Sigmoid colon (tissue), 7 donors: ENCODE results near the gene EEF1A2. TPM values are rescaled to one million over a fixed set of nuclear protein-coding genes. Genes with fewer than 3 reads are reported as not detected.
"Not testable (repeated sequence)": the region's sequence is repeated elsewhere in the genome, so short reads cannot be mapped to it uniquely, and the experiment has no call there.

ENCODE experiments used
- DNase-seq: peaks from one replicate; pipeline ENCODE4 v3.0.0-alpha.2; 2019
- H3K27ac ChIP-seq, 4 donors: fragments of 200-600 bp; sonication (generic); one replicate each; pipeline ENCODE4 v1.5.1; 2016 to 2019; ENCODE audit warnings: mild to moderate bottlenecking in 1 of 4
- H3K27me3 ChIP-seq, 3 donors: fragments of 200-600 bp; sonication (generic); one replicate each; pipeline ENCODE4 v1.5.1; 2019; ENCODE audit warnings: mild to moderate bottlenecking in 1 of 3
- H3K36me3 ChIP-seq, 4 donors: fragments of 200-600 bp; sonication (generic); one replicate each; pipeline ENCODE4 v1.5.1; 2016 to 2019
- H3K4me1 ChIP-seq, 4 donors: fragments of 200-600 bp; sonication (generic); one replicate each; pipeline ENCODE4 v1.5.1; 2017 to 2019
- H3K4me3 ChIP-seq, 4 donors: fragments of 200-600 bp; sonication (generic); one replicate each; pipeline ENCODE4 v1.5.1; 2017 to 2019; ENCODE audit warnings: mild to moderate bottlenecking in 2 of 4, moderate library complexity in 1 of 4
- H3K9me3 ChIP-seq, 4 donors: fragments of 200-600 bp in 3 of 4; sonication (generic) in 3 of 4; one replicate each; pipeline versions ENCODE4 v1.5.1 to v1.6.1; 2013 to 2019
- CTCF ChIP-seq, 4 experiments: fragments of 450-650 bp in 3 of 4; fragments of 200-600 bp in 1 of 4; IDR thresholded peaks; one replicate each; pipeline ENCODE4 v1.5.1; 2016 to 2019; ENCODE audit warnings: antibody characterized with exemption in 4 of 4, mild to moderate bottlenecking in 3 of 4, moderate library complexity in 2 of 4
- EP300 ChIP-seq, 4 donors: sonication (generic); formaldehyde crosslinking; IDR thresholded peaks; one replicate each; pipeline ENCODE4 v1.6.1; 2017; ENCODE audit warnings: antibody characterized with exemption in 4 of 4
- POLR2A ChIP-seq, 2 donors: fragments of 450-650 bp; IDR thresholded peaks; one replicate each; pipeline ENCODE4 v1.6.1; 2016; ENCODE audit warnings: antibody characterized with exemption in 2 of 2, mild to moderate bottlenecking in 2 of 2, moderate library complexity in 2 of 2
- POLR2AphosphoS5 ChIP-seq, 4 donors: sonication (generic); formaldehyde crosslinking; IDR thresholded peaks; one replicate each; pipeline ENCODE4 v1.6.1; 2017; ENCODE audit warnings: antibody characterized with exemption in 4 of 4
- WGBS, 2 donors: extraction: QIAGEN DNeasy Blood & Tissue Kit; methylation state at CpG; one replicate each; pipeline ENCODE4 v1.1.7; 2013; 5-methylcytosine and 5-hydroxymethylcytosine counted together
- intact Hi-C: fragments of 100-400 bp; cut with DNase I; formaldehyde crosslinking; loops from one replicate; pipeline ENCODE4 v1.15.1; 2023
- polyA plus RNA-seq, 3 donors: library from polyadenylated mRNA; stranded (reverse); fragments of 200-250 nt; gene quantifications; one replicate each; pipeline ENCODE4 v1.2.3, GENCODE V29; 2013
- total RNA-seq, 4 donors: library from RNA; depleted of rRNA; stranded (reverse); fragments of >200 nt; gene quantifications; one replicate each; pipeline ENCODE4 v1.1.0, GENCODE V29; 2016
- donor health status: healthy with polysubstance abuse.
- donor health status: Bipolar disorder and iron deficiency.
- donor health status: healthy.

Gene EEF1A2
- total and polyA plus RNA-seq, 7 donors: 2.8 to 14.3 (median 7.8) TPM

GRCh38 chr20:63518351-63518861 lies 19.5 kb upstream of the EEF1A2 start:
- no peak for TF ChIP-seq EP300 (IDR thresholded peaks at IDR 0.05)
- TF ChIP-seq CTCF (IDR thresholded peaks at IDR 0.05): no peak
- TF ChIP-seq POLR2A (IDR thresholded peaks at IDR 0.05): no peak
- TF ChIP-seq POLR2AphosphoS5 (IDR thresholded peaks at IDR 0.05): no peak
- peaks cover 0 to 36% (median 28%) of the 10 kb centered on the region in 4 donors for H3K4me1 ChIP-seq
- DNase-seq: no peak
- intact Hi-C loops: no loop called here
- peaks cover 0 to 1% (median 0%) of the 10 kb centered on the region in 3 donors for H3K27me3 ChIP-seq
- 86 to 96% methylated on average over 20 of the region's 20 CpGs for WGBS, 2 donors
- H3K36me3 ChIP-seq: peaks cover 0 to 3% (median 0%) of the 10 kb centered on the region in 4 donors
- H3K27ac ChIP-seq: no peak overlapping the region
- H3K9me3 ChIP-seq: no peaks in the 10 kb centered on the region
- no peak overlapping the region for H3K4me3 ChIP-seq

GRCh38 chr20:63517376-63518309 lies 18.8 kb upstream of the EEF1A2 start:
- Histone ChIP-seq H3K4me3 (no peak overlapping the region), H3K27me3 (peaks cover 0 to 6% (median 0%) of the 10 kb centered on the region in 3 donors), H3K36me3 (no peaks in the 10 kb centered on the region), H3K4me1 (peaks cover 0 to 29% (median 26%) of the 10 kb centered on the region in 4 donors), H3K9me3 (no peaks in the 10 kb centered on the region), H3K27ac (no peak overlapping the region)
- 92 to 95% methylated on average over 32 of the region's 32 CpGs for WGBS, 2 donors
- TF ChIP-seq POLR2AphosphoS5 (IDR thresholded peaks at IDR 0.05) (no peak), CTCF (IDR thresholded peaks at IDR 0.05) (no peak), EP300 (IDR thresholded peaks at IDR 0.05) (no peak), POLR2A (IDR thresholded peaks at IDR 0.05) (no peak)
- intact Hi-C loops: no loop called here
- no peak for DNase-seq

- H3K9me3 ChIP-seq, DNase-seq, H3K4me1 ChIP-seq, intact Hi-C loops, H3K27ac ChIP-seq, H3K4me3 ChIP-seq, H3K36me3 ChIP-seq: not testable (repeated sequence)
- WGBS, 2 donors: 62 to 71% methylated on average over 10 of the region's 10 CpGs
- peaks cover 0 to 26% (median 6%) of the 10 kb centered on the region in 3 donors for H3K27me3 ChIP-seq
These were observed 15.6 kb upstream of the EEF1A2 start for GRCh38 chr20:63514520-63514919.

- H3K4me1 ChIP-seq: no peaks in the 10 kb centered on the region
- TF ChIP-seq CTCF (IDR thresholded peaks at IDR 0.05) (no peak), POLR2A (IDR thresholded peaks at IDR 0.05) (no peak), POLR2AphosphoS5 (IDR thresholded peaks at IDR 0.05) (no peak), EP300 (IDR thresholded peaks at IDR 0.05) (no peak)
- H3K9me3 ChIP-seq: no peaks in the 10 kb centered on the region
- no peaks in the 10 kb centered on the region for H3K36me3 ChIP-seq
- DNase-seq: no peak
- intact Hi-C loops: no loop called here
- no peak overlapping the region for H3K27ac ChIP-seq
- WGBS, 2 donors: 86 to 90% methylated on average over 3 of the region's 3 CpGs
- H3K4me3 ChIP-seq: no peak overlapping the region
- H3K27me3 ChIP-seq: peaks cover 0 to 37% (median 8%) of the 10 kb centered on the region in 3 donors
These were observed 14.3 kb upstream of the EEF1A2 start for GRCh38 chr20:63513207-63513606.

- no peak overlapping the region for H3K27ac ChIP-seq
- WGBS, 2 donors: 83 to 91% methylated on average over 9 of the region's 9 CpGs
- no peaks in the 10 kb centered on the region for H3K36me3 ChIP-seq
- TF ChIP-seq POLR2AphosphoS5 (IDR thresholded peaks at IDR 0.05) (no peak), EP300 (IDR thresholded peaks at IDR 0.05) (no peak), POLR2A (IDR thresholded peaks at IDR 0.05) (no peak), CTCF (IDR thresholded peaks at IDR 0.05) (no peak)
- DNase-seq: no peak
- peaks cover 0 to 38% (median 12%) of the 10 kb centered on the region in 3 donors for H3K27me3 ChIP-seq
- peaks cover 0 to 6% (median 2%) of the 10 kb centered on the region in 4 donors for H3K9me3 ChIP-seq
- H3K4me3 ChIP-seq: no peak overlapping the region
- intact Hi-C loops: no loop called here
- H3K4me1 ChIP-seq: no peaks in the 10 kb centered on the region
These were observed 10.2 kb upstream of the EEF1A2 start for GRCh38 chr20:63509088-63509564.
